Adrenal gland (tissue), 12 donors: ENCODE measurements around the gene HIVEP3. TPM values are rescaled to one million over a fixed set of nuclear protein-coding genes. Genes with fewer than 3 reads are reported as not detected.

Experiments
- DNase-seq, 7 donors: peaks; one replicate each; pipeline ENCODE4 v3.0.0-alpha.2; 2019 to 2020
- H3K27ac ChIP-seq, 5 donors: fragments of 200-600 bp; sonication (generic) in 4 of 5; 1 replicate in 3 of 5; 2 replicates in 2 of 5; pipeline versions ENCODE4 v1.5.1 to v1.8.0; 2016 to 2020; ENCODE audit warnings: mild to moderate bottlenecking in 1 of 5
- H3K27me3 ChIP-seq: fragments of 200-600 bp; 2 replicates; pipeline ENCODE4 v1.8.0; 2021
- H3K36me3 ChIP-seq, 2 donors: fragments of 200-600 bp; replicated peaks in 1 of 2; 1 replicate in 1 of 2; 2 replicates in 1 of 2; pipeline versions ENCODE4 v1.5.1 to v1.8.0; 2018 to 2022
- H3K4me1 ChIP-seq, 2 donors: fragments of 200-600 bp; replicated peaks in 1 of 2; 1 replicate in 1 of 2; 2 replicates in 1 of 2; pipeline versions ENCODE4 v1.5.1 to v1.8.0; 2018 to 2021
- H3K4me3 ChIP-seq, 4 donors: fragments of 200-600 bp; sonication (generic) in 3 of 4; one replicate each; pipeline ENCODE4 v1.5.1; 2016 to 2018
- H3K9me3 ChIP-seq, 3 donors: fragments of 200-600 bp; sonication (generic) in 1 of 3; replicated peaks in 1 of 3; 1 replicate in 2 of 3; 2 replicates in 1 of 3; pipeline versions ENCODE4 v1.5.1 to v1.8.0; 2016 to 2021
- POLR2A ChIP-seq, 2 donors: fragments of 450-650 bp; IDR thresholded peaks; one replicate each; pipeline ENCODE4 v1.6.1; 2017; ENCODE audit warnings: antibody characterized with exemption in 2 of 2, mild to moderate bottlenecking in 2 of 2, moderate library complexity in 1 of 2
- WGBS, 4 donors: extraction: QIAGEN DNeasy Blood & Tissue Kit in 2 of 4; methylation state at CpG; one replicate each; pipeline versions ENCODE4 v1.1.5 to v1.1.7; 2013 to 2017; 5-methylcytosine and 5-hydroxymethylcytosine counted together
- intact Hi-C, 2 donors: fragments of 100-400 bp; cut with DNase I; formaldehyde crosslinking; loops; one replicate each; pipeline versions ENCODE4 v1.14.1 to v1.15.0; 2022 to 2023
- polyA plus RNA-seq, 3 donors: library from polyadenylated mRNA; stranded (reverse); fragments of 200-250 nt in 2 of 3; fragments of 350-450 nt in 1 of 3; fragmentation: Illumina TruSeq in 1 of 3; extraction: RNeasy Lipid Tissue Mini Kit (QIAGEN cat#74804) in 1 of 3; gene quantifications; one replicate each; pipeline ENCODE4 v1.2.3, GENCODE V29; 2013 to 2014
- total RNA-seq, 9 donors: library from RNA; depleted of rRNA in 4 of 9; stranded (reverse); fragments of >200 nt in 4 of 9; fragments of 120-200 nt in 1 of 9; fragmentation: NEBNext Ultra II Directional in 1 of 9; extraction: Animal tissue kit (Norgen Biotek cat#: 25700) in 1 of 9; gene quantifications; one replicate each; pipeline versions ENCODE4 v1.1.0 to v1.2.4, GENCODE V29; 2013 to 2023
- TF ChIP-seq, protein P1 (sequence below), 6 experiments: fragments of 450-650 bp in 4 of 6; fragments of 200-600 bp in 2 of 6; sonication (generic) in 1 of 6; IDR thresholded peaks; 1 replicate in 5 of 6; 2 replicates in 1 of 6; pipeline versions ENCODE4 v1.5.1 to v1.8.0; 2016 to 2021; ENCODE audit warnings: antibody characterized with exemption in 6 of 6, mild to moderate bottlenecking in 2 of 6, moderate library complexity in 1 of 6
- donor health status: healthy with polysubstance abuse.
- donor health status: Bipolar disorder and iron deficiency.
- donor health status: DM: yes; HTN: yes; CAD: no.
- donor health status: DM: no; HTN: no; CAD: no.
- donor health status: DM: no; HTN: no; CAD: no.
- donor health status: DM: yes; HTN: yes; CAD: no.

Gene HIVEP3
- total and polyA plus RNA-seq, 12 donors: 3.2 to 7.7 (median 7.0) TPM

DNA sequence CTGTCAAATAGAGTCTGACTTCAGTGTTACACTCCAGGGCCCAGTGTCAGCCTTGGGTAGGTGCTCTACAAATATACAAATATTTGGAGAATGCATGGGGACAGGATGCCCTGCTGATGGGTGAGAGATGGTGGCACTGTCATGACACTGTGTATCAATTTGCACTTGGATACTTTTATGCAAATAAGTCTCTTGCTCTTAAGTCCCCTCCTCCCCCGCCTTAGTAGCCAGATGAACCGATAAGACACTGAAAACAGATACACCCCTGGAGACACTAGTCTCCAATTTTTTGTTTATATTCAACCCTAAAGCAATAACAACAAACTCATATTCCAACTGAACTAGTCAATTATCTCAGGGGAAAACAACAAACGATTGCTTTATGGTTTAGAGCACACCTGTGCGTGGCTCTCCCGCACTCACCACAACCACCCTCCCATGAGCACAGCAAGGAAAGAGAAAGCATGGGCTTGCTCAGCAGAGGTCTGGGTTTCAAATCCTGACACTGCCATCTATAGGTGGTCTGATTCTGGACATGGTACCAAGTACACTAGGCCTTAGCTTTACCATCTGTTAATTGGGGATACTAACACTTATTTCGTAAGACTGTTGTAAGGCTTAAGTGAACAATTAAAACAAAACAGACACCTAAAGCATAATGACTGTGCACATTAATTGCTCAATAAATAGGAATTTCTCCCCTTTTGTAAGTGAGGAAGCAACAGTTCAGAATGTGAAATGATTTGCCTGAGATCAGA lies 50.3 kb downstream of the HIVEP3 start:
- no peaks in the 10 kb centered on the region for H3K36me3 ChIP-seq
- intact Hi-C loops: no loop called here
- no peak for DNase-seq
- H3K27ac ChIP-seq: no peak overlapping the region
- H3K4me1 ChIP-seq: peaks cover 0 to 10% of the 10 kb centered on the region in 2 donors
- 92 to 94% (median 93%) methylated on average over 6 of the region's 6 CpGs for WGBS, 4 donors
- H3K4me3 ChIP-seq: no peak overlapping the region
- no peaks in the 10 kb centered on the region for H3K27me3 ChIP-seq
- no peaks in the 10 kb centered on the region for H3K9me3 ChIP-seq
- no peak for TF ChIP-seq POLR2A (IDR thresholded peaks at IDR 0.05)
- TF ChIP-seq, protein P1, sequence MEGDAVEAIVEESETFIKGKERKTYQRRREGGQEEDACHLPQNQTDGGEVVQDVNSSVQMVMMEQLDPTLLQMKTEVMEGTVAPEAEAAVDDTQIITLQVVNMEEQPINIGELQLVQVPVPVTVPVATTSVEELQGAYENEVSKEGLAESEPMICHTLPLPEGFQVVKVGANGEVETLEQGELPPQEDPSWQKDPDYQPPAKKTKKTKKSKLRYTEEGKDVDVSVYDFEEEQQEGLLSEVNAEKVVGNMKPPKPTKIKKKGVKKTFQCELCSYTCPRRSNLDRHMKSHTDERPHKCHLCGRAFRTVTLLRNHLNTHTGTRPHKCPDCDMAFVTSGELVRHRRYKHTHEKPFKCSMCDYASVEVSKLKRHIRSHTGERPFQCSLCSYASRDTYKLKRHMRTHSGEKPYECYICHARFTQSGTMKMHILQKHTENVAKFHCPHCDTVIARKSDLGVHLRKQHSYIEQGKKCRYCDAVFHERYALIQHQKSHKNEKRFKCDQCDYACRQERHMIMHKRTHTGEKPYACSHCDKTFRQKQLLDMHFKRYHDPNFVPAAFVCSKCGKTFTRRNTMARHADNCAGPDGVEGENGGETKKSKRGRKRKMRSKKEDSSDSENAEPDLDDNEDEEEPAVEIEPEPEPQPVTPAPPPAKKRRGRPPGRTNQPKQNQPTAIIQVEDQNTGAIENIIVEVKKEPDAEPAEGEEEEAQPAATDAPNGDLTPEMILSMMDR (IDR thresholded peaks at IDR 0.05): no peak

DNA sequence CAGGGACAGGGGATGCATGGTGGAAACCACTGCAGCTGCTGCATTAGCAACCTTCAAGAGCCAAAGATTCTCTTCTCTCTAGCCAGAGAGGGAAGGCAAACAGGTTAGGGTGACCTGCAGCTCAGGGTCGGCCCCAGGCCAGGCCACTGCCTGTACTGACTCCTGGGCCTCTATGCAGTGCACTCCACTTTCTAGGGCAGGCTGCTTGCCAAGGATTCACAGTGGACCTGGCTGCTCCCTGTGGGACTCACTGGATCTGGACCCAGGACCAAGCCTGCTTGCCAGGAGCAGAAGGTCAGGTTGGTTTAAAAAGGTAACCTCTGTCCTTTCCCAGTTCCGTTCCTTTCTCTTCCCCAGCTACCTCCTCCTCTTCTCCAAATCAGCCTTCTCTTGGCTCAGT lies 52.4 kb downstream of the HIVEP3 start:
- DNase-seq: no peak
- intact Hi-C loops: no loop called here
- H3K27me3 ChIP-seq: no peaks in the 10 kb centered on the region
- H3K36me3 ChIP-seq: no peaks in the 10 kb centered on the region
- peaks cover 0 to 10% of the 10 kb centered on the region in 2 donors for H3K4me1 ChIP-seq
- peak overlapping the region in 1 of 5 donors; percentile 40 for H3K27ac ChIP-seq
- 19 to 68% (median 47%) methylated on average over 1 to 2 of the region's 2 CpGs for WGBS, 4 donors
- H3K9me3 ChIP-seq: no peaks in the 10 kb centered on the region
- no peak overlapping the region for H3K4me3 ChIP-seq
- no peak for TF ChIP-seq POLR2A (IDR thresholded peaks at IDR 0.05)
- TF ChIP-seq, protein P1 (IDR thresholded peaks at IDR 0.05): no peak

DNA sequence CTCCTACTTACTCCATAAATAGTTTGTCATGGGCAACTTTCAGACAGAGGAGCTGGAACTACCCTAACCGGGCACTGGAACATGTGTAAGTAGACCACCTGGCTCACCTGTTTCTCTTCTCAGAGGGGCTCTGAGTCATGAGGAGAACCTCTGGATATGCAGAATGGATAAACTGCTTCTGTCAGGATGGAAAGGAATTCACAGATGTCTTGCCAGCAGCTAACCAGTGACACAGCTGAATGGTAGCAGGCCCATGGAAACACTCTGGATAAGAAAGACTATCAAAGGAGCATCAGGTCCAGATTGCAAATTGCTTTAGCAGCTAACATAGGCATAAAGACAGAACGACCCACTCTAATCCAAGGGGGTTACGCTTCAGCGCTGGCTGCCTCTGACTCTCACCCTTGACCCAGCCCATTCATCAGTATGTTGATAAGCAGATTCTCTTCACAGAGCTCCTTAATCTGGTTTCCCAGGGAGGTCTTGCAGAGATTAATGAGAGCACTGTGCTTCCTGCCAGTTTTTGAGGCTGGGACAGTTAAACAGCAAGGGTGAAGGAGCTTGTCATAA lies 54.2 kb downstream of the HIVEP3 start:
- intact Hi-C loops: no loop called here
- Histone ChIP-seq H3K4me1 (peaks cover 0 to 10% of the 10 kb centered on the region in 2 donors), H3K27ac (no peak overlapping the region), H3K4me3 (no peak overlapping the region), H3K9me3 (no peaks in the 10 kb centered on the region), H3K27me3 (no peaks in the 10 kb centered on the region), H3K36me3 (no peaks in the 10 kb centered on the region)
- TF ChIP-seq, protein P1 (IDR thresholded peaks at IDR 0.05): no peak
- TF ChIP-seq POLR2A (IDR thresholded peaks at IDR 0.05): no peak
- DNase-seq: no peak
- 71 to 77% (median 74%) methylated on average over 3 to 4 of the region's 4 CpGs for WGBS, 4 donors

DNA sequence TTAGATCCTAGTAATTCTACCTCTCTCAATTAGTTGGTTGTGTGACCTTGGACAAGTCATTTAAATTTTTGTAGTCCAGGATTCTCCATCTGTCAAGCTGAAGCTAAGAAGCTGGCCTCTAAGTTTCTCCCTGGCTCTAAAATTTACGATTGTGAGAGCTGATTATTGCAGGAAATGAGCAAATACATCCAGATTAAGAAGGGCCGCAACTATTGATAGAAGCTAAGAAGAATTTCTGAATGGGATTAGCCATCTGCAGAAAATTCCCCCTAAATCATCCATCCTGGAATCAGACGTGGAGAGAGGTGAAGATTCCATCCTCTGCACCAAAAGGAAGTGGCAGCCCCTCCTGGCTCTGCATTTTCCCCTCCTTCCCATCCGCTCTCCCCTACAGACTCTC lies 55.0 kb downstream of the HIVEP3 start:
- TF ChIP-seq, protein P1 (IDR thresholded peaks at IDR 0.05): no peak
- no peak for TF ChIP-seq POLR2A (IDR thresholded peaks at IDR 0.05)
- Histone ChIP-seq H3K27me3 (no peaks in the 10 kb centered on the region), H3K4me3 (no peak overlapping the region), H3K4me1 (peaks cover 0 to 10% of the 10 kb centered on the region in 2 donors), H3K27ac (no peak overlapping the region), H3K36me3 (no peaks in the 10 kb centered on the region), H3K9me3 (no peaks in the 10 kb centered on the region)
- intact Hi-C loops: no loop called here
- no peak for DNase-seq
- 87 to 91% (median 89%) methylated on average over 4 of the region's 4 CpGs for WGBS, 4 donors
